IMR-90 (cell line): ENCODE data around the gene RNF212. TPM values are rescaled to one million over a fixed set of nuclear protein-coding genes. Genes with fewer than 3 reads are reported as not detected.

Experiments
- ATAC-seq: fragments of 200-7000 bp; cut with Tn5 transposase; 2 replicates; pipeline ENCODE4 v1.9.1; 2020; ENCODE audit warnings: low read depth, mild to moderate bottlenecking, moderate library complexity
- BruUV-seq: library from RNA; stranded (reverse); fragments of 400-500 nt; replicated peaks from 2 replicates; lab custom pipeline; 2021; lab: Mats Ljungman, UMichigan
- CTCF ChIA-PET: fragments of 300-600 bp; formaldehyde crosslinking; extraction: SDS; loops from one replicate; lab custom pipeline; 2021; ENCODE audit warnings: antibody characterized with exemption; lab: Yijun Ruan, JAX
- POLR2A ChIA-PET: fragments of 300-600 bp; sonication (Branson Sonifier 250); formaldehyde crosslinking; loops from one replicate; lab custom pipeline; 2022; ENCODE audit warnings: antibody characterized with exemption; ENCODE audit not compliant: unreplicated experiment; lab: Charles Lee
- DNase-seq: peaks from one replicate; pipeline ENCODE4 v3.0.0; 2013
- H2AFZ ChIP-seq: replicated peaks from 2 replicates; pipeline ENCODE3; 2013; ENCODE audit warnings: low read length, mild to moderate bottlenecking; ENCODE audit not compliant: poor library complexity
- H2AK5ac ChIP-seq: 2 replicates; pipeline ENCODE4 v1.6.1; 2013; ENCODE audit warnings: low read depth, low read length, inconsistent platforms
- H2AK9ac ChIP-seq: replicated peaks from 2 replicates; pipeline ENCODE3; 2013; ENCODE audit warnings: mild to moderate bottlenecking, low read depth, low read length, moderate library complexity; ENCODE audit not compliant: poor library complexity
- H2BK120ac ChIP-seq: 2 replicates; pipeline ENCODE4 v1.6.1; 2013; ENCODE audit warnings: low read depth, low read length, inconsistent platforms
- H2BK15ac ChIP-seq: 3 replicates; pipeline ENCODE4 v1.6.1; 2013; ENCODE audit warnings: low read depth, low read length, inconsistent platforms
- H2BK20ac ChIP-seq: 2 replicates; pipeline ENCODE4 v1.6.1; 2013; ENCODE audit warnings: low read depth, mild to moderate bottlenecking, inconsistent platforms, low read length, moderate library complexity
- H2BK5ac ChIP-seq: 2 replicates; pipeline ENCODE4 v1.6.1; 2013; ENCODE audit warnings: mild to moderate bottlenecking, low read depth, low read length, inconsistent platforms; ENCODE audit not compliant: poor library complexity, severe bottlenecking
- H3K14ac ChIP-seq: replicated peaks from 2 replicates; pipeline ENCODE4 v1.6.1; 2013; ENCODE audit warnings: low read depth, low read length, inconsistent platforms
- H3K18ac ChIP-seq: 2 replicates; pipeline ENCODE4 v1.6.1; 2013; ENCODE audit warnings: low read depth, low read length, control low read depth
- H3K23ac ChIP-seq: 2 replicates; pipeline ENCODE4 v1.6.1; 2013; ENCODE audit warnings: low read depth, low read length, inconsistent platforms
- H3K27ac ChIP-seq: 2 replicates; pipeline ENCODE4 v1.5.1; 2013; ENCODE audit warnings: mild to moderate bottlenecking, control low read depth, low read length; ENCODE audit not compliant: insufficient read depth
- H3K27me3 ChIP-seq: 2 replicates; pipeline ENCODE4 v1.6.1; 2013; ENCODE audit warnings: low read length; ENCODE audit not compliant: control insufficient read depth, insufficient read depth
- H3K36me3 ChIP-seq: 2 replicates; pipeline ENCODE4 v1.6.1; 2013; ENCODE audit warnings: low read length, mixed read lengths; ENCODE audit not compliant: control insufficient read depth, insufficient read depth
- H3K4ac ChIP-seq: 2 replicates; pipeline ENCODE4 v1.6.1; 2013; ENCODE audit warnings: low read depth, low read length, inconsistent platforms
- H3K4me1 ChIP-seq: 2 replicates; pipeline ENCODE4 v1.6.1; 2013; ENCODE audit warnings: low read length, mixed read lengths; ENCODE audit not compliant: control insufficient read depth, insufficient read depth
- H3K4me2 ChIP-seq: 2 replicates; pipeline ENCODE4 v1.6.1; 2013; ENCODE audit warnings: low read depth, mild to moderate bottlenecking, control low read depth, low read length, moderate library complexity
- H3K4me3 ChIP-seq: 2 replicates; pipeline ENCODE4 v1.5.1; 2013; ENCODE audit warnings: low read depth, mild to moderate bottlenecking, control low read depth, low read length, moderate library complexity; ENCODE audit not compliant: insufficient read depth
- H3K56ac ChIP-seq: 2 replicates; pipeline ENCODE4 v1.6.1; 2013; ENCODE audit warnings: low read length, inconsistent platforms; ENCODE audit not compliant: insufficient read depth; ENCODE audit errors: extremely low read depth
- H3K79me1 ChIP-seq, 2 experiments: 2 replicates each; pipeline ENCODE4 v1.6.1; 2013; ENCODE audit warnings: low read length in 2 of 2, inconsistent platforms in 1 of 2, low read depth in 1 of 2
- H3K9ac ChIP-seq: 2 replicates; pipeline ENCODE4 v1.6.1; 2013; ENCODE audit warnings: low read depth, low read length, control low read depth
- H3K9me1 ChIP-seq: 2 replicates; pipeline ENCODE4 v1.6.1; 2013; ENCODE audit warnings: low read length, inconsistent platforms; ENCODE audit not compliant: insufficient read depth
- H3K9me3 ChIP-seq: 2 replicates; pipeline ENCODE4 v1.6.1; 2013; ENCODE audit warnings: low read length; ENCODE audit not compliant: control insufficient read depth, insufficient read depth
- H4K20me1 ChIP-seq: 2 replicates; pipeline ENCODE4 v1.6.1; 2013; ENCODE audit warnings: low read length, inconsistent platforms; ENCODE audit not compliant: insufficient read depth
- H4K5ac ChIP-seq: 2 replicates; pipeline ENCODE4 v1.6.1; 2013; ENCODE audit warnings: mild to moderate bottlenecking, low read depth, low read length, control low read depth
- H4K8ac ChIP-seq, 2 experiments: 2 replicates each; pipeline ENCODE4 v1.6.1; 2013; ENCODE audit warnings: low read depth in 2 of 2, low read length in 2 of 2, control low read depth in 1 of 2, inconsistent platforms in 1 of 2
- H4K91ac ChIP-seq: 2 replicates; pipeline ENCODE4 v1.6.1; 2013; ENCODE audit warnings: low read depth, low read length, inconsistent platforms; ENCODE audit not compliant: insufficient read depth
- BHLHE40 ChIP-seq: fragments of 150-350 bp; IDR thresholded peaks from 2 replicates; pipeline ENCODE4 v1.6.1; 2016; ENCODE audit warnings: mild to moderate bottlenecking, low read depth, low read length
- CHD1 ChIP-seq: IDR thresholded peaks from 2 replicates; pipeline ENCODE4 v1.6.1; 2012; ENCODE audit warnings: low read depth, low read length, improper control_type of control experiment
- CTCF ChIP-seq: conservative IDR thresholded peaks from 2 replicates; pipeline ENCODE4 v1.5.1; 2012; ENCODE audit warnings: mild to moderate bottlenecking, low read depth, low read length, improper control_type of control experiment
- ELK1 ChIP-seq: fragments of 150-350 bp; IDR thresholded peaks from 2 replicates; pipeline ENCODE4 v1.6.1; 2016; ENCODE audit warnings: low read depth, mild to moderate bottlenecking, low read length, moderate library complexity, borderline replicate concordance
- FOS ChIP-seq: fragments of 150-350 bp; IDR thresholded peaks from 2 replicates; pipeline ENCODE4 v1.6.1; 2016; ENCODE audit warnings: low read depth, low read length
- MAFK ChIP-seq: IDR thresholded peaks from 2 replicates; pipeline ENCODE4 v1.6.1; 2012; ENCODE audit warnings: low read depth, low read length, improper control_type of control experiment
- MAZ ChIP-seq: IDR thresholded peaks from 2 replicates; pipeline ENCODE4 v1.6.1; 2012; ENCODE audit warnings: low read depth, mild to moderate bottlenecking, low read length, improper control_type of control experiment, moderate library complexity, borderline replicate concordance
- MXI1 ChIP-seq: IDR thresholded peaks from 2 replicates; pipeline ENCODE4 v1.6.1; 2012; ENCODE audit warnings: low read depth, mild to moderate bottlenecking, low read length, moderate library complexity, borderline replicate concordance
- NFE2L2 ChIP-seq: fragments of 150-350 bp; IDR thresholded peaks from 2 replicates; pipeline ENCODE4 v1.6.1; 2016; ENCODE audit warnings: low read depth, mild to moderate bottlenecking, low read length
- RAD21 ChIP-seq: IDR thresholded peaks from 2 replicates; pipeline ENCODE4 v1.6.1; 2012; ENCODE audit warnings: low read length, improper control_type of control experiment
- RCOR1 ChIP-seq: IDR thresholded peaks from 2 replicates; pipeline ENCODE4 v1.6.1; 2012; ENCODE audit warnings: mild to moderate bottlenecking, low read length, improper control_type of control experiment; ENCODE audit not compliant: insufficient replicate concordance
- SMC3 ChIP-seq: fragments of 150-350 bp; IDR thresholded peaks from 2 replicates; pipeline ENCODE4 v1.6.1; 2016; ENCODE audit warnings: low read depth, mild to moderate bottlenecking, antibody characterized with exemption, low read length, moderate library complexity
- USF2 ChIP-seq: fragments of 150-350 bp; IDR thresholded peaks from 2 replicates; pipeline ENCODE4 v1.6.1; 2017; ENCODE audit warnings: mild to moderate bottlenecking, antibody characterized with exemption, low read length, low read depth
- WGBS, 2 experiments: methylation state at CpG; one replicate each; pipeline versions ENCODE4 v1.1.5 to v1.1.7; 2013; ENCODE audit warnings: missing lambda C conversion rate in 2 of 2; ENCODE audit not compliant: insufficient read length in 1 of 2; ENCODE audit errors: extremely low coverage in 2 of 2; 5-methylcytosine and 5-hydroxymethylcytosine counted together
- dilution Hi-C: fragments of 300-500 bp; cut with HindIII; formaldehyde crosslinking; loops from one replicate; pipeline ENCODE4 v1.14.3; 2018; ENCODE audit warnings: low sequenced_read_pairs; ENCODE audit not compliant: unreplicated experiment
- in situ Hi-C: fragments of 300-500 bp; cut with MboI; formaldehyde crosslinking; loops from 3 replicates; pipeline ENCODE4 v1.14.3; 2019; ENCODE audit warnings: low sequenced_read_pairs, inconsistent platforms, mixed read lengths
- intact Hi-C: fragments of 100-400 bp; cut with micrococcal nuclease; formaldehyde crosslinking; loops from 2 replicates; pipeline ENCODE4 v1.10.0; 2022
- polyA plus RNA-seq, 3 experiments: library from polyadenylated mRNA; depleted of rRNA; stranded (reverse); fragments of >200 nt; gene quantifications; 2 replicates each; pipeline ENCODE4 v1.2.3, GENCODE V29; 2012; ENCODE audit warnings: low replicate concordance in 1 of 3
- total RNA-seq: library from RNA; depleted of rRNA; stranded (reverse); fragments of >200 nt; gene quantifications from 2 replicates; pipeline ENCODE4 v1.2.3, GENCODE V29; 2012

RNF212 gene
- total and polyA plus RNA-seq, 2 of the 4 experiments (the other 2 are of a cell fraction): under 0.01 to 0.51 TPM

DNA sequence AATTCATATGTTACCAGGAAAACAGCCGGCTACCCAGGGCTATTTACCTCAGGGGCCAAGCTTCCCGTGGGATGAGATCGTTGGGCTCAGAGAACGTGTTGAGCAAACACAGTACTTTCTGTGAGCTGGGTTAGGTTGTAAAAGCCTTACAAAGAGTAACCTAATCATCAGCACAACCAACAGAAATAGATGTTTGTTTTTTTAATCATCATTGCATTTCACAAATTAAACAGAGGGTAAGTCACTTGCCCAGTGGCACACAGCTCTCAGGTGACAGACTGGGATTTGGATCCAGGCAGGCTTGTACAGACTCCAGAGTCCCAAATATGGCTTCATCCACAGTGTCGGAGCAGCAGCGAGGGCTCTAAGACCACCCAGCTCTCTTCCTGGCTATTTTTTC, 38.9 kb upstream of the RNF212 start:
- Histone ChIP-seq H3K27me3 (peaks cover 60% of the 10 kb centered on the region), H2AK5ac (no peak overlapping the region), H3K36me3 (no peaks in the 10 kb centered on the region), H3K79me1 (no peaks in the 10 kb centered on the region), H3K9ac (no peak overlapping the region), H2BK20ac (no peak overlapping the region), H3K4ac (no peak overlapping the region), H3K14ac (no peak overlapping the region), H3K4me1 (peaks cover 1% of the 10 kb centered on the region; the same call in 1 of the 2 replicates), H3K56ac (no peak overlapping the region), H2BK120ac (no peak overlapping the region), H4K5ac (no peak overlapping the region), H2AFZ (no peak overlapping the region), H4K20me1 (no peaks in the 10 kb centered on the region; the same call in 1 of the 2 replicates), H2AK9ac (no peak overlapping the region), H2BK5ac (no peak overlapping the region), H3K4me2 (no peak overlapping the region), H3K27ac (no peak overlapping the region), H4K8ac (no peak overlapping the region), H3K4me3 (no peak overlapping the region), H3K9me3 (peaks cover 8% of the 10 kb centered on the region), H3K23ac (no peak overlapping the region), H3K9me1 (peaks cover 3% of the 10 kb centered on the region; the same call in 1 of the 2 replicates), H2BK15ac (no peak overlapping the region), H4K91ac (no peak overlapping the region), H3K18ac (no peak overlapping the region)
- dilution Hi-C loops (no loop called here), in situ Hi-C loops (loop anchor here (25.0 kb wide), 1 partner anchor 485 kb away; no protein-coding TSS in a partner anchor), intact Hi-C loops (no loop called here)
- ATAC-seq (no peak), DNase-seq (no peak)
- CTCF ChIA-PET: no interaction called here
- TF ChIP-seq FOS (no peak), SMC3 (no peak), CHD1 (no peak), BHLHE40 (no peak), RCOR1 (no peak), MXI1 (no peak), MAFK (no peak), USF2 (no peak), NFE2L2 (no peak), ELK1 (no peak), CTCF (no peak), RAD21 (no peak), MAZ (no peak)
- no CpG with 5 or more reads among the region's 6 CpGs for WGBS, 2 experiments
- POLR2A ChIA-PET: no interaction called here
- BruUV-seq: no TSS peak
